ENCODE results near the gene IHH. TPM values are rescaled to one million over a fixed set of nuclear protein-coding genes. Genes with fewer than 3 reads are reported as not detected.

IHH gene
- total RNA-seq, 1 experiment from 2014 or later: 0.11 TPM

DNA sequence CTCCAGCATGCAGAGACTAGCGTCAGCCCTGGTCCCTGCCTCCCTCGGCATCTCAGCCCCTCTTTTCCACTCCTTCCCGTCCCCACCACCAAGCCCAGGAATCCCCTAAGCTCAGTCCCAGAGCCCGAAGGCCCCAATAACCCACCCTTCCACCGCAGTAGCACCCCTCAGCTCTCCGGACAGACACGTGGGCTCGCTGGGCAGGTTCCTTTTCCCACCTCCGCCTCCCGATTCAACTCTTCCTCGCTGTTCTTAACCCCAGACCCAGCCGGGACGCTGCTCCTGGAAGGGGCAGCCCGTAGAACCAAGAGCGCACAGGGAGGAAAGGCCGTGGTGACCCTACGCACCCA is 1.4 kb downstream of the IHH start (continued):
- TF ChIP-seq TEAD4 (CRISPR knock-in tag; IDR thresholded peaks at IDR 0.05) (no peak), GRHL2 (CRISPR knock-in tag; IDR thresholded peaks at IDR 0.05; ENCODE audit: insufficient replicate concordance, severe bottlenecking) (no peak), ZNF121 (CRISPR knock-in tag; IDR thresholded peaks at IDR 0.05) (no peak)
- TF ChIP-seq, protein P1, sequence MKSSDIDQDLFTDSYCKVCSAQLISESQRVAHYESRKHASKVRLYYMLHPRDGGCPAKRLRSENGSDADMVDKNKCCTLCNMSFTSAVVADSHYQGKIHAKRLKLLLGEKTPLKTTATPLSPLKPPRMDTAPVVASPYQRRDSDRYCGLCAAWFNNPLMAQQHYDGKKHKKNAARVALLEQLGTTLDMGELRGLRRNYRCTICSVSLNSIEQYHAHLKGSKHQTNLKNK (CRISPR knock-in tag; IDR thresholded peaks at IDR 0.05): no peak
- TF ChIP-seq, protein P2, sequence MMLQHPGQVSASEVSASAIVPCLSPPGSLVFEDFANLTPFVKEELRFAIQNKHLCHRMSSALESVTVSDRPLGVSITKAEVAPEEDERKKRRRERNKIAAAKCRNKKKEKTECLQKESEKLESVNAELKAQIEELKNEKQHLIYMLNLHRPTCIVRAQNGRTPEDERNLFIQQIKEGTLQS (CRISPR knock-in tag; conservative IDR thresholded peaks at IDR 0.05): no peak

DNA sequence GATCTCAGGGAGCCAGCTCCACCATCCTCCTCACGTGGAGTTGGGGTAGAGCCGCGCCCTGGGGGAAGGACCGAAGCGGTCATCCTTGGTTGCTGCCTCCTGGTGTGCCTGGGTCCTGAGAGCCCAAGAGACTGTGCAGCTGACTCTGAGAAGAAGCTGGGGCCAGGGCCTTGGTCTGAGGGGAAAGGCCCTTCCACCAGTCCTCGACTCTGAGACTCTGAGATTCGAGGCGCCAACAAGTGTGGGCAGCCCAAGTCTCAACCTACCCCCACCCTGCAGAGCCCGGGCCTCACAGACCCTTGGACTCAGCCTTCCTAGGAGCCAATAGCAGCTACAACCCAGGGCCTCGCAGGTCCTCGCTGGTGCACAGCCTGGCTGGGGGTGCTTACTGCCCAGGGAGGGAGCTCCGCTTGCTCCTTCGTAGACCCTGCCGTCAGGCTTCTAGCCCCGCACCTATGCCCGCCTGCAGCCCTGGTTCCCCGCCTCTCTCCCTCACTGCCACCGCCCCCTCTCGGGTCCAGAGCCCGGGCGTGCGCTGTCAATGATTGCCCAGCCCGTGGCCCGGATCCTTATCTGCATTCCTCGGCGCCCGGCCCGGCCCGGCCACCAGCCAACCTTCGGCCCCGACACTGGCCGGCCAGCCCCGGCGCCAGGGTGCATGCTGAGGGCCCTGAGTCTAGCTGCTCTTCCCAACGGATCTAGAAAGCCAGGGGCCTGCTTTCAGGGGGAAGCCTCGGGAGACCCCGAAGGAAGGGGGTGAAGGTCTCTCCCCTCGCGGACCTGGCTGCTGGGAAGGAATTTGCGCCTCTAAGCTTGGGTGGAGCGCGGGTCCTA is 2.0 kb downstream of the IHH start:
- POLR2A ChIA-PET: interaction anchor here (1.3 kb wide), 2 partner anchors 59 to 61 kb away, joined by 3 to 4 read pairs; no protein-coding TSS in a partner anchor

More for the DNA sequence above, 2.0 kb downstream of the IHH start:
- Mint-ChIP-seq H3K4me3 (no peak overlapping the region), H3K27ac (no peak overlapping the region), H3K27me3 (ENCODE audit: low read depth) (peaks cover 96% of the 10 kb centered on the region), H3K4me1 (peaks cover 30% of the 10 kb centered on the region), H3K36me3 (no peaks in the 10 kb centered on the region), H3K9me3 (no peaks in the 10 kb centered on the region)
- CTCF ChIA-PET: interaction anchor here (0.5 to 8.3 kb wide), 48 partner anchors 8 to 471 kb away, joined by 3 to 198 read pairs (median 5); partner anchors contain the start of genes CDK5R2, CFAP65, DNAJB2 and DNPEP
- no peak for ATAC-seq
- DNase-seq (ENCODE audit: low spot score): peak; percentile 30
- TF ChIP-seq, protein P3, sequence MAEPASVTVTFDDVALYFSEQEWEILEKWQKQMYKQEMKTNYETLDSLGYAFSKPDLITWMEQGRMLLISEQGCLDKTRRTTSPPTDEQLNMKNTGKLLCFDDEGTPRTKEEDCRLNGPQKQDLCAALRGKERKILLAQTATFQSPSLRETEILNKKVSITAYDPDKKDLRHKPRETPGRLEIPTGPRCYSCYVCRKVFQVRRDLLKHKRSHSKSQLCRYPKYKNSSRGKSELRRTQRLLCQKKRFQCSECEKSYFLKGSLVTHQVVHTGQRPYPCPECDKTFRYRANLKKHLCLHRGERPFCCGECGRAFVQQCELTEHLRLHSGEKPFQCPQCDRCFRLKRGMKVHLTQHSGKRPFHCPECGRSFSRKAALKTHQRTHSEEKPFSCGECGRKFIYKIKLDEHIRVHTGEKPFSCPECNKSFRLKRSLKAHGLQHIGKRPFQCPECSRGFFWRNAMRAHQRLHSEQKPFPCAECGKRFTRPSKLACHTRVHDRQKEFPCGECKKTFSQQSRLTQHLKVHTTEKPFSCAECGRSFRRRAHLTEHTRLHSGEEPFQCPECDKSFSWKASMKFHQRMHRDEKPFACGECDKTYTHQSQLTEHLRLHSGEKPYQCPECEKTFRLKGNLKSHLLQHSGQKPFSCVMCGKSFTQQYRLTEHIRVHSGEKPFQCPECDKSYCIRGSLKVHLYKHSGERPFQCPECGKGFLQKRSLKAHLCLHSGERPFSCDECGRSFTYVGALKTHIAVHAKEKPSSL (CRISPR knock-in tag; conservative IDR thresholded peaks at IDR 0.05): no peak
- TF ChIP-seq FOXJ3 (CRISPR knock-in tag; IDR thresholded peaks at IDR 0.05; ENCODE audit: borderline replicate concordance): no peak
- no peak for TF ChIP-seq NFE2L1 (CRISPR knock-in tag; IDR thresholded peaks at IDR 0.05)
- TF ChIP-seq, protein P4, sequence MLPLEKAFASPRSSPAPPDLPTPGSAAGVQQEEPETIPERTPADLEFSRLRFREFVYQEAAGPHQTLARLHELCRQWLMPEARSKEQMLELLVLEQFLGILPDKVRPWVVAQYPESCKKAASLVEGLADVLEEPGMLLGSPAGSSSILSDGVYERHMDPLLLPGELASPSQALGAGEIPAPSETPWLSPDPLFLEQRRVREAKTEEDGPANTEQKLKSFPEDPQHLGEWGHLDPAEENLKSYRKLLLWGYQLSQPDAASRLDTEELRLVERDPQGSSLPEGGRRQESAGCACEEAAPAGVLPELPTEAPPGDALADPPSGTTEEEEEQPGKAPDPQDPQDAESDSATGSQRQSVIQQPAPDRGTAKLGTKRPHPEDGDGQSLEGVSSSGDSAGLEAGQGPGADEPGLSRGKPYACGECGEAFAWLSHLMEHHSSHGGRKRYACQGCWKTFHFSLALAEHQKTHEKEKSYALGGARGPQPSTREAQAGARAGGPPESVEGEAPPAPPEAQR (CRISPR knock-in tag; IDR thresholded peaks at IDR 0.05): no peak
- TF ChIP-seq NFATC4 (CRISPR knock-in tag; IDR thresholded peaks at IDR 0.05): no peak
- TF ChIP-seq, protein P5, sequence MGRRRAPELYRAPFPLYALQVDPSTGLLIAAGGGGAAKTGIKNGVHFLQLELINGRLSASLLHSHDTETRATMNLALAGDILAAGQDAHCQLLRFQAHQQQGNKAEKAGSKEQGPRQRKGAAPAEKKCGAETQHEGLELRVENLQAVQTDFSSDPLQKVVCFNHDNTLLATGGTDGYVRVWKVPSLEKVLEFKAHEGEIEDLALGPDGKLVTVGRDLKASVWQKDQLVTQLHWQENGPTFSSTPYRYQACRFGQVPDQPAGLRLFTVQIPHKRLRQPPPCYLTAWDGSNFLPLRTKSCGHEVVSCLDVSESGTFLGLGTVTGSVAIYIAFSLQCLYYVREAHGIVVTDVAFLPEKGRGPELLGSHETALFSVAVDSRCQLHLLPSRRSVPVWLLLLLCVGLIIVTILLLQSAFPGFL (CRISPR knock-in tag; IDR thresholded peaks at IDR 0.05; ENCODE audit: borderline replicate concordance): no peak
- TF ChIP-seq, protein P6, sequence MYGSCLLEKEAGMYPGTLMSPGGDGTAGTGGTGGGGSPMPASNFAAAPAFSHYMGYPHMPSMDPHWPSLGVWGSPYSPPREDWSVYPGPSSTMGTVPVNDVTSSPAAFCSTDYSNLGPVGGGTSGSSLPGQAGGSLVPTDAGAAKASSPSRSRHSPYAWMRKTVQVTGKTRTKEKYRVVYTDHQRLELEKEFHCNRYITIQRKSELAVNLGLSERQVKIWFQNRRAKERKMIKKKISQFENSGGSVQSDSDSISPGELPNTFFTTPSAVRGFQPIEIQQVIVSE (CRISPR knock-in tag; IDR thresholded peaks at IDR 0.05; ENCODE audit: borderline replicate concordance): no peak
- TF ChIP-seq, protein P7, sequence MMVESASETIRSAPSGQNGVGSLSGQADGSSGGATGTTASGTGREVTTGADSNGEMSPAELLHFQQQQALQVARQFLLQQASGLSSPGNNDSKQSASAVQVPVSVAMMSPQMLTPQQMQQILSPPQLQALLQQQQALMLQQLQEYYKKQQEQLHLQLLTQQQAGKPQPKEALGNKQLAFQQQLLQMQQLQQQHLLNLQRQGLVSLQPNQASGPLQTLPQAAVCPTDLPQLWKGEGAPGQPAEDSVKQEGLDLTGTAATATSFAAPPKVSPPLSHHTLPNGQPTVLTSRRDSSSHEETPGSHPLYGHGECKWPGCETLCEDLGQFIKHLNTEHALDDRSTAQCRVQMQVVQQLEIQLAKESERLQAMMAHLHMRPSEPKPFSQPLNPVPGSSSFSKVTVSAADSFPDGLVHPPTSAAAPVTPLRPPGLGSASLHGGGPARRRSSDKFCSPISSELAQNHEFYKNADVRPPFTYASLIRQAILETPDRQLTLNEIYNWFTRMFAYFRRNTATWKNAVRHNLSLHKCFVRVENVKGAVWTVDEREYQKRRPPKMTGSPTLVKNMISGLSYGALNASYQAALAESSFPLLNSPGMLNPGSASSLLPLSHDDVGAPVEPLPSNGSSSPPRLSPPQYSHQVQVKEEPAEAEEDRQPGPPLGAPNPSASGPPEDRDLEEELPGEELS (CRISPR knock-in tag; IDR thresholded peaks at IDR 0.05): no peak
- TF ChIP-seq TCF7 (CRISPR knock-in tag; IDR thresholded peaks at IDR 0.05; ENCODE audit: low read depth): no peak
- no peak for TF ChIP-seq ETV6 (CRISPR knock-in tag; IDR thresholded peaks at IDR 0.05)
- TF ChIP-seq ZNF121 (CRISPR knock-in tag; IDR thresholded peaks at IDR 0.05): no peak
- TF ChIP-seq, protein P8, sequence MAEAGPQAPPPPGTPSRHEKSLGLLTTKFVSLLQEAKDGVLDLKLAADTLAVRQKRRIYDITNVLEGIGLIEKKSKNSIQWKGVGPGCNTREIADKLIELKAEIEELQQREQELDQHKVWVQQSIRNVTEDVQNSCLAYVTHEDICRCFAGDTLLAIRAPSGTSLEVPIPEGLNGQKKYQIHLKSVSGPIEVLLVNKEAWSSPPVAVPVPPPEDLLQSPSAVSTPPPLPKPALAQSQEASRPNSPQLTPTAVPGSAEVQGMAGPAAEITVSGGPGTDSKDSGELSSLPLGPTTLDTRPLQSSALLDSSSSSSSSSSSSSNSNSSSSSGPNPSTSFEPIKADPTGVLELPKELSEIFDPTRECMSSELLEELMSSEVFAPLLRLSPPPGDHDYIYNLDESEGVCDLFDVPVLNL (CRISPR knock-in tag; IDR thresholded peaks at IDR 0.05; ENCODE audit: borderline replicate concordance, low read depth): no peak
- TF ChIP-seq, protein P9, sequence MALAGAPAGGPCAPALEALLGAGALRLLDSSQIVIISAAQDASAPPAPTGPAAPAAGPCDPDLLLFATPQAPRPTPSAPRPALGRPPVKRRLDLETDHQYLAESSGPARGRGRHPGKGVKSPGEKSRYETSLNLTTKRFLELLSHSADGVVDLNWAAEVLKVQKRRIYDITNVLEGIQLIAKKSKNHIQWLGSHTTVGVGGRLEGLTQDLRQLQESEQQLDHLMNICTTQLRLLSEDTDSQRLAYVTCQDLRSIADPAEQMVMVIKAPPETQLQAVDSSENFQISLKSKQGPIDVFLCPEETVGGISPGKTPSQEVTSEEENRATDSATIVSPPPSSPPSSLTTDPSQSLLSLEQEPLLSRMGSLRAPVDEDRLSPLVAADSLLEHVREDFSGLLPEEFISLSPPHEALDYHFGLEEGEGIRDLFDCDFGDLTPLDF (CRISPR knock-in tag; IDR thresholded peaks at IDR 0.05): no peak
- TF ChIP-seq, protein P10, sequence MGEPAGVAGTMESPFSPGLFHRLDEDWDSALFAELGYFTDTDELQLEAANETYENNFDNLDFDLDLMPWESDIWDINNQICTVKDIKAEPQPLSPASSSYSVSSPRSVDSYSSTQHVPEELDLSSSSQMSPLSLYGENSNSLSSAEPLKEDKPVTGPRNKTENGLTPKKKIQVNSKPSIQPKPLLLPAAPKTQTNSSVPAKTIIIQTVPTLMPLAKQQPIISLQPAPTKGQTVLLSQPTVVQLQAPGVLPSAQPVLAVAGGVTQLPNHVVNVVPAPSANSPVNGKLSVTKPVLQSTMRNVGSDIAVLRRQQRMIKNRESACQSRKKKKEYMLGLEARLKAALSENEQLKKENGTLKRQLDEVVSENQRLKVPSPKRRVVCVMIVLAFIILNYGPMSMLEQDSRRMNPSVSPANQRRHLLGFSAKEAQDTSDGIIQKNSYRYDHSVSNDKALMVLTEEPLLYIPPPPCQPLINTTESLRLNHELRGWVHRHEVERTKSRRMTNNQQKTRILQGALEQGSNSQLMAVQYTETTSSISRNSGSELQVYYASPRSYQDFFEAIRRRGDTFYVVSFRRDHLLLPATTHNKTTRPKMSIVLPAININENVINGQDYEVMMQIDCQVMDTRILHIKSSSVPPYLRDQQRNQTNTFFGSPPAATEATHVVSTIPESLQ (CRISPR knock-in tag; IDR thresholded peaks at IDR 0.05): no peak
